HG02938 (cell line): ENCODE results near the gene DND1.
"Not testable (repeated sequence)": the region's sequence is repeated elsewhere in the genome, so short reads cannot be mapped to it uniquely, and the experiment has no call there.

Experiments
- ATAC-seq: cut with Tn5 transposase; IDR thresholded peaks from one replicate; pipeline ENCODE4 v1.9.1; 2021; ENCODE audit warnings: mild to moderate bottlenecking, moderate library complexity; ENCODE audit not compliant: unreplicated experiment

Gene DND1

DNA sequence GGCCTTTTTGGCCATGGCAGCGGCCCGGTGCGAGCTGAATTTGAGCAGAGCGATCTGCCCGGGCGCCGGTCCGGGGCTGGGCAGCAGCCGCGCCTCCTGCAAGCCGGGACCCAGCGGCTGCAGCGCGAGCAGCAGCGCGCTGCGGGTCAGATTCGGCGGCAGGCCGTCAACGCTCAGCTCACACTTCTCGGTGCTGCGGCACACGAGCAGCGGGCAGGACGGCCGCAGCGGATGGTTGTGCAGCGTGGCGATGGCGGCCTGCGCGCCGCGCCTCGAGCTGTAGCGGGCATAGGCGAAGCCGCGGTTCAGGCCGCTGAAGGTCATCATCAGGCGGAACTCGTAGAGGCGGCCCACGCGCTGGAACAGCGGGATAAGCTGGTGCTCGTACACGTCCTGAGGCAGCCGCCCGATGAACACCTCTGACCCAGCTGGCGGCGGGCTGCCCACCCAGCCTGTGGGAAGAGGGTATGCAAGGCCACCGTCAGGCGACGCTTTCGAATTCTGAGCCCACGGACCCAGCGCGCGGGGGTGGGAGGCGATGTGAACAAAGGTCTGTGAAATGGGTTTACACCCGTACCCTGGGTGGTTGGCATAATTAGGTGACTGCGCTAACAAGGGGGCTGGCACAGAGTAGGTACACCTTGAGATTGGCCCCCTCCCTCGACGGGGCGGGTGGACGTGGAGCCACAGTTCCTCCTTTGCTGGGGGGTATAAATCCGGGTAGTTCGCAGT lies 755 bp downstream of the DND1 start:
- ATAC-seq, result no peak

- no peak for ATAC-seq
These were observed 1.8 kb downstream of the DND1 start for GRCh38 chr5:140671472-140672125.

GRCh38 chr5:140671035-140671434 lies 2.3 kb downstream of the DND1 start:
- ATAC-seq, result not testable (repeated sequence)

DNA sequence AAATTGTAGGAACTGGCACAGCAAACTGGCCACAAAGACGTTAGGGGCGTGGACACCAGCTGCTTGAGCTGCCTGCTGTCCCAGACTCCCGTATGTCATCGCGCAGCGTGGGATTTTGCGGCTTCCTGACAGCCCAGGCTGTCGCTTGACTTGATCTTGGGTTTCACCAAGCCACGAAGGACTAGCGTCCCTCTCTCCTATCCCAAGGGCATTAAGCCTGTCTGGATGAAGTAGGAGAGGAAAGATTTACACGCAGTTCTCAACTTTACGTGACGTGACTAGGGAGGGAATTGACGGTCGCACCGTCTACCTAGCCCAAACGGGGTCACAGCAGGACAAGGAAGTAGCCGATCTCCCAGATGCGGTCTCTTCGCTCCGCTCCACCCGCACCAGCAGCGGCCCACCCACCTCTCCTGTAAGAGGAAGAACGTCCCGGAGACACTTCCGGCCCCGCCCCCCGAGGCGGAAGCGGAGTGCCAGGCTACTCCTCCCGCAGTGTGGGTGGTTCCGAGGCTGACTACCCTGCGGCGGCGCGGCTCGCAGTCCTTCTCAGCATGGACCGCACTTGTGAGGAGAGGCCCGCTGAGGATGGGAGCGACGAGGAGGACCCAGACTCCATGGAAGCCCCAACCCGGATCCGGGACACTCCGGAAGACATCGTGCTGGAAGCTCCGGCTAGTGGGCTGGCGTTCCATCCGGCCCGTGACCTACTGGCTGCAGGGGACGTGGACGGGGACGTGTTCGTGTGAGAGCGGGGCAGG lies 8.8 kb downstream of the DND1 start, which contains the start of gene WDR55:
WDR55 (plus strand) TSS at position 546 of the 761 bp plus-strand sequence; CDS start at position 555, 9 bp downstream.
- peak; percentile 95 for ATAC-seq

GRCh38 chr5:140664030-140664358 lies 9.4 kb downstream of the DND1 start:
- no peak for ATAC-seq

DNA sequence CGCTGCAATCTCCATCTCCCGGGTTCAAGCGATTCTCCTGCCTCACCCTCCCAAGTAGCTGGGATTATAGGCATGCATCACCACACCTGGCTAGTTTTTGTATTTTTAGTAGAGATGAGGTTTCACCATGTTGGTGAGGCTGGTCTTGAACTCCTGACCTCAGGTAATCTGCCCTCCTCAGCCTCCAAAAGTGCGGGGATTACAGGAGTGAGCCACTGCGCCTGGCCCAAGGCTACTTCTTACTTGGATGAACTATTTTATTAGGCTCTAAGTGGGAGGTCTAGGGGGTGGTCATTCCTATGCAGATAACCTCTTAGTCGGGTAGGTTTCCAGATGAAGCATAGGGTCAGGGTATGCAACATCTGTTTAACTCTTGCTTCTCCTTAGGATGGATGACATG lies 13.0 kb downstream of the DND1 start:
- ATAC-seq, result not testable (repeated sequence)

GRCh38 chr5:140658870-140659269 lies 14.5 kb downstream of the DND1 start:
- ATAC-seq, result no peak

DNA sequence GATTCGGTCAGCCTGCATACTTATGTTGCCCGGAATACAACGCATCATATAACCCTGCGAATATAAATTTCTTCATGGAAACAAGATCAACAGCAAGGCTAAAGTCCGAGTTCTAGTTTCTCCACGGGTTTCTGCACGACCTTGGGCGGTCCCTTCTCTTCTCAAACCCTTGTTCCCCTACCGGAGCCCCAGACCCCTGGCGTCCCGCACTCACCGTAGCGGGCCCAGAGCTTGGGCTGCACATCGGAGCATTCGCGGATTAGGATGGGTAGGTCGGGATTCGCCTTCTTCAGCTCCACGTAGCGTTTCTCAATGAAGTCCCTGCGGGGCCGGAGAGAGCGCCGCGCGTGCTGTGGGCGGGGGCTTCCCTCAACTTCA lies 26.3 kb downstream of the DND1 start:
- ATAC-seq, result peak; percentile 26

DNA sequence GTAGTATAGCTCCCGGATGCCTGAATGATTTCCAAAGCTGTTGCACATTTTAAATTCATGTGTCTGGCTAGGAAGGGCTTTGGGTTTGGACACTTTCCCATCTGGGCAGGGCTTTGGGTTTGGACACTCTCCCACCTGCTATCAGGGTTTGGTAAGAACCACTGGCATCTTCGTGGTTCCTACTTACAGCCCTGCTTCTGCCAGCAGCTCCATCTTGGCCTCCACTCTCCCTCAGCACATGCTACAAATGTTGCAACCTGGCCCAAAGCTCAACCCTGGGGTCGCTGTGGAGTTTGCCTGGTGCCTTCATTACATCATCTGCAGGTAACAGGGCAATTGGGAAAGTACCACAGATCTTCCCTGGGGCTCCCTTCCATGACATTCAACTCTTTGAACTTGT lies 30.7 kb downstream of the DND1 start:
- no peak for ATAC-seq

- ATAC-seq, result no peak
These were observed 31.7 kb downstream of the DND1 start for GRCh38 chr5:140641716-140642115.

- ATAC-seq, result peak; percentile 84
These were observed 34.0 kb downstream of the DND1 start, which contains the start of gene TMCO6 for GRCh38 chr5:140639148-140639981. TSS of gene TMCO6 (plus strand) at chr5:140639451. CDS start at chr5:140639528, 77 bp downstream.

- ATAC-seq, result not testable (repeated sequence)
These were observed 34.6 kb downstream of the DND1 start for GRCh38 chr5:140638898-140639147.

DNA sequence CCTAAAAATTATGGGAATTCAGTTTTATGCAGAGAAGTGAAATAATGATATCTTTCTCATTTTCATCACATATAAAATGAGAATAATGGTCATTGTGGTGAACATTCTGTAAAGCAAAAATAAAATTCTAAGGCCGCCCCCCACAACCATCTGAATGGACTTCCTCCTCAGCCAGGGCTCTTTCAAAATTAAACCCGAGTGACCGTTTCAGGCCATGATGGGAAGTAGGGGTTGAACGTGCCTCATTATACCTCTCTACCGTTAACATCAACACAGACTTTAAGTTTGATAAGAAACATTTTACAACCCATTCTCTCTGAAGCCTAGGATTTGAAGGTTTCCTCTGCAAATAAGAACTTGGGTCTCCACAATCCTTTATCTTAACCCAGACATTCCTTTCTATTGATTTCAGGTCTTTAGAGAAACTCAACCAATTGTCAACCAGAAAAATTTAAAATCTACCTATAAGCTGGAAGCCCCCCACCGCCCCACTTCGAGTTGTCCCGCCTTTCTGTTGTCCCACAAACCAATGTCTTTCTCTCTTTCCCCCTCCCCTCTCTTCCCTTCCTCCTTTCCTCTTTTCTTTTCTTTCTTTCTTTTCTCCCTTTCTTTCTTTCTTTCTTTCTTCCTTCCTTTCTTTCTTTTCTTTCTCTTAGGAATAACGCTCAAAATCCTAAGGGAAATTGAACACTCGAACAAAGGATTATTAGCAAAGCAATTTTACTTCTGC lies 35.8 kb downstream of the DND1 start:
- ATAC-seq, result no peak

- no peak for ATAC-seq
These were observed 37.8 kb downstream of the DND1 start for GRCh38 chr5:140635291-140636257.

- no peak for ATAC-seq
These were observed 39.3 kb downstream of the DND1 start for GRCh38 chr5:140634103-140634502.

DNA sequence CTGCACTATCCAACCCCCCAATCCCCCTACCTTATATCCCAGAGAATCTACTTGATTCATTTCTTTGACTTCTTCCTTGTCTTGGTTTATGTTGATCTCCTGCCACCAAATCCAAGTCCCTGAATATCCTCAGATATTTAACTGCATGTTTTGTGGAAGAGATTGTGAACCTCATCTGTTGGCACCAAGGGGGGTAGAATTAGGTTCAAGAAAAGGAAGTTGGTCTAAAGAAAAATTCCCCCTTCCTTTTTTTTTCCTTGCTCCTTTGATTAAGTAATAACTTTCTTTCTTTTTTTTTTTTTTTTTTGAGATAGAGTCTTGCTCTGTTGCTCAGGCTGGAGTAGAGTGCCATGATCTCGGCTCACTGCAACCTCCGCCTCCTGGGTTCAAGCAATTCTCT lies 39.9 kb downstream of the DND1 start:
- no peak for ATAC-seq

DNA sequence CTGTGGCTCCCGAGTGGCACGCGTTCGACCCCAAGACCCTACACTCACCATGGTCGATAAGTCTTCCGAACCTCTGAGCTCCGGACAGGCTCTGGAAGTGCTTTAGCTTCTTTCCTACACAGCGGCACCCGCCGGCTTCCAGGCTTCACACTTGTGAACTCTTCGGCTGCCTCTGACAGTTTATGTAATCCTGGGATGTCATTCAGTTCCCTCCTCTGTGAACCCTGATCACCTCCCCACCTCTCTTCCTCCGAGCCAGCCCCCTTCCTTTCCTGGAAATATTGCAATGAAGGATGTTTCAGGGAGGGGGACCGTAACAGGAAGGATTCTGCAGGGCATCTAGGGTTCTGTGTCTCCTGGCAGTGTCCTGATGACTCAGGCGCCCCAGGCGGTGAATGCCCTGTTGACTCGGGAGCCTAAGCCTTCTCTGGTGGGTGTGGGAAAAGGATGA lies 40.3 kb downstream of the DND1 start, which contains the start of gene CD14:
CD14 (minus strand) TSS at position 155 of the 451 bp plus-strand sequence; CDS start at position 51, 104 bp downstream.
- ATAC-seq, result no peak

- ATAC-seq, result peak; percentile 44
These were observed 40.9 kb downstream of the DND1 start for GRCh38 chr5:140632366-140633020.
